Epithelial cell of esophagus (primary cell): Measurements from ENCODE around the gene GADL1.

ENCODE experiments used
- DNase-seq: peaks from one replicate; pipeline ENCODE4 v3.0.0; 2010; ENCODE audit warnings: low read depth
- H3K4me3 ChIP-seq: 2 replicates; pipeline ENCODE4 v1.5.1; 2011; ENCODE audit warnings: mild to moderate bottlenecking, low read length, control low read depth
- CTCF ChIP-seq: IDR thresholded peaks from 2 replicates; pipeline ENCODE4 v1.5.1; 2011; ENCODE audit warnings: low read depth, mild to moderate bottlenecking, low read length, control low read depth, inconsistent platforms; ENCODE audit not compliant: insufficient read depth; ENCODE audit errors: missing control alignments

GADL1 gene

GRCh38 chr3:30743641-30744317 lies 150.7 kb downstream of the GADL1 start:
- no peak overlapping the region for H3K4me3 ChIP-seq
- no peak for TF ChIP-seq CTCF
- no peak for DNase-seq

- no peak for DNase-seq
- H3K4me3 ChIP-seq = no peak overlapping the region
- no peak for TF ChIP-seq CTCF
Observed at GRCh38 chr3:30742796-30743619, 151.5 kb downstream of the GADL1 start.

GRCh38 chr3:30741889-30742288 lies 152.6 kb downstream of the GADL1 start:
- DNase-seq = no peak
- H3K4me3 ChIP-seq = no peak overlapping the region
- TF ChIP-seq CTCF = no peak

GRCh38 chr3:30738605-30739004 lies 155.9 kb downstream of the GADL1 start:
- no peak for TF ChIP-seq CTCF
- no peak overlapping the region for H3K4me3 ChIP-seq
- no peak for DNase-seq

DNA sequence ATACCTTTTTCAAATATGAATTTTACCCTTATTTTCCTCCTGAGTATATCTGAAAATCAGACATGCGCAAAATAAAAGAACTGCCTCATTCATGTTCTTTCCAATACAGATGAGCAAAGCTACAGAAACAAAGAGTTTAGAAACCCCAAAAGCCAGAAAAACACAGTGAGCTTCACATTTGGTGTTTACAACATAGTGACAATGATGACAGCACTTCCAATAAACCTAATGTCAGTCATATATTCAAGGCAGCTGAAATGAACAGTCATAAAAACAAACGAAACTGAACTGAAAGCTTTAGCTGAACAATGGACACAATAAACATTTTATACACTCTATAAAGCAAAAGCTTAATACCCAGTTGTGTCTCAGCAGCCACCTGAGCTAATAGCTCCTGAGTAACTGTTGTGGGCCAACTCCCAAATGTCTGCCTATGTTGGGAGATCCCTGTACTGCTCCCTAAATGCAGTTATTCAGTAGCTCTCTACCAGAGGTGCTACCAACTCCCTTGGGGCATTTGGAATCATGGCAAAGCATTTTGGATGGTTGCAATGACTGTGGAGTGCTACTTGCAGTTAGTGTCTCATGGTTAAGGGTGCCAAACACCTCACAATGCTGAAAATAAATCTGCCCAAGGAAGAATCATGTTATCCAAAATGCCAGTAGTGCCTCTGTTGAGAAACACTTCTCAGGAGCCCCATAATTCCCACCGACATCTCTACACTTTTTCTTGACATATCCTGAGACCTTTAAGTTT lies 156.5 kb downstream of the GADL1 start:
- no peak for TF ChIP-seq CTCF
- no peak overlapping the region for H3K4me3 ChIP-seq
- no peak for DNase-seq

GRCh38 chr3:30733696-30734095 lies 160.8 kb downstream of the GADL1 start:
- no peak overlapping the region for H3K4me3 ChIP-seq
- no peak for DNase-seq
- TF ChIP-seq CTCF = no peak
